GM12878 (cell line): Measurements from ENCODE around the gene PLCG1. TPM values are rescaled to one million over a fixed set of nuclear protein-coding genes. Genes with fewer than 3 reads are reported as not detected.
A peak's percentile ranks its signal among the peaks of the same experiment; 100 is the strongest.
"Not testable (repeated sequence)": the region's sequence is repeated elsewhere in the genome, so short reads cannot be mapped to it uniquely, and the experiment has no call there.

Experiments used
- ATAC-seq: fragments of 200-7000 bp; cut with Tn5 transposase; 3 replicates; pipeline ENCODE4 v1.9.1; 2020; ENCODE audit warnings: mild to moderate bottlenecking, moderate library complexity
- BruUV-seq: library from RNA; stranded (reverse); fragments of 400-500 nt; replicated peaks from 2 replicates; lab custom pipeline; 2021; lab: Mats Ljungman, UMichigan
- CTCF ChIA-PET: fragments of 300-600 bp; sonication (Branson Sonifier 250); formaldehyde crosslinking; extraction: SDS; loops from one replicate; lab custom pipeline; 2021; ENCODE audit warnings: inconsistent platforms; lab: Yijun Ruan, JAX
- POLR2A ChIA-PET: fragments of 350-600 bp; formaldehyde crosslinking; extraction: SDS; loops from one replicate; lab custom pipeline; 2021; ENCODE audit warnings: inconsistent platforms; lab: Charles Lee
- RAD21 ChIA-PET: fragments of 300-600 bp; sonication (Branson Sonifier 250); formaldehyde crosslinking; loops from one replicate; lab custom pipeline; 2023; ENCODE audit warnings: antibody characterized with exemption; ENCODE audit not compliant: unreplicated experiment; lab: Charles Lee
- SMC1A ChIA-PET: fragments of 300-600 bp; sonication (Branson Sonifier 250); formaldehyde crosslinking; loops from one replicate; lab custom pipeline; 2023; ENCODE audit not compliant: unreplicated experiment, uncharacterized antibody; lab: Charles Lee
- DNase-seq: peaks from one replicate; pipeline ENCODE4 v3.0.0-alpha.2; 2011; ENCODE audit warnings: low read depth, low spot score
- FAIRE-seq: peaks from 3 replicates; lab custom pipeline; 2011; peaks lifted over from hg19 to GRCh38; lab: Jason Lieb, UNC
- H2AFZ ChIP-seq: 2 replicates; pipeline ENCODE4 v1.6.0; 2011; ENCODE audit warnings: low read depth, low read length, control low read depth; ENCODE audit not compliant: control insufficient read depth
- H3K27ac ChIP-seq: 2 replicates; pipeline ENCODE4 v1.5.1; 2011; ENCODE audit warnings: control low read depth; ENCODE audit not compliant: control insufficient read depth, insufficient read depth
- H3K27me3 ChIP-seq, 2 experiments: replicated peaks in 1 of 2; 2 replicates each; pipeline versions ENCODE4 v1.6.0 to v1.6.1; 2011; ENCODE audit warnings: low read length in 1 of 2; ENCODE audit not compliant: control insufficient read depth in 2 of 2, insufficient read depth in 2 of 2
- H3K36me3 ChIP-seq, 2 experiments: 2 replicates each; pipeline ENCODE4 v1.5.1; 2011; ENCODE audit warnings: low read length in 1 of 2; ENCODE audit not compliant: control insufficient read depth in 2 of 2, insufficient read depth in 2 of 2
- H3K4me1 ChIP-seq: 2 replicates; pipeline ENCODE4 v1.6.1; 2011; ENCODE audit warnings: mild to moderate bottlenecking, low read length, moderate library complexity, mixed read lengths; ENCODE audit not compliant: control insufficient read depth, insufficient read depth
- H3K4me2 ChIP-seq: 2 replicates; pipeline ENCODE4 v1.6.0; 2011; ENCODE audit warnings: control low read depth; ENCODE audit not compliant: control insufficient read depth, insufficient read depth
- H3K4me3 ChIP-seq: fragments of 200-600 bp; sonication (generic); 2 replicates; pipeline ENCODE4 v1.5.1; 2016
- H3K79me2 ChIP-seq: 2 replicates; pipeline ENCODE4 v1.6.0; 2011; ENCODE audit warnings: low read length; ENCODE audit not compliant: control insufficient read depth, insufficient read depth
- H3K9ac ChIP-seq: 2 replicates; pipeline ENCODE4 v1.8.0; 2011; ENCODE audit warnings: low read length, control low read depth, mixed read lengths; ENCODE audit not compliant: control insufficient read depth, insufficient read depth
- H3K9me3 ChIP-seq: replicated peaks from 3 replicates; pipeline ENCODE4 v1.5.1; 2011; ENCODE audit warnings: mild to moderate bottlenecking, low read length; ENCODE audit not compliant: control insufficient read depth, insufficient read depth
- H4K20me1 ChIP-seq: 2 replicates; pipeline ENCODE4 v1.6.0; 2011; ENCODE audit not compliant: control insufficient read depth, insufficient read depth
- BCLAF1 ChIP-seq: fragments of 450-650 bp; IDR thresholded peaks from 2 replicates; pipeline ENCODE4 v1.6.1; 2017; ENCODE audit warnings: antibody characterized with exemption, mild to moderate bottlenecking, moderate library complexity
- CREB1 ChIP-seq: IDR thresholded peaks from 2 replicates; pipeline ENCODE4 v1.6.1; 2012; ENCODE audit warnings: low read depth, mild to moderate bottlenecking, inconsistent platforms
- EED ChIP-seq: sonication (generic); IDR thresholded peaks from 2 replicates; pipeline ENCODE4 v1.6.1; 2016; ENCODE audit warnings: antibody characterized with exemption, low read depth
- MTA2 ChIP-seq: fragments of 450-650 bp; IDR thresholded peaks from 2 replicates; pipeline ENCODE4 v1.6.1; 2016; ENCODE audit warnings: low read depth, mild to moderate bottlenecking, moderate library complexity
- NFXL1 ChIP-seq: fragments of 450-650 bp; IDR thresholded peaks from 2 replicates; pipeline ENCODE4 v1.6.1; 2017; ENCODE audit warnings: antibody characterized with exemption, mild to moderate bottlenecking, borderline replicate concordance
- NR2C1 ChIP-seq: fragments of 450-650 bp; IDR thresholded peaks from 2 replicates; pipeline ENCODE4 v1.6.1; 2017; ENCODE audit warnings: antibody characterized with exemption, mild to moderate bottlenecking, moderate library complexity
- NR2F1 ChIP-seq: fragments of 450-650 bp; conservative IDR thresholded peaks from 2 replicates; pipeline ENCODE4 v1.6.1; 2017; ENCODE audit warnings: mild to moderate bottlenecking
- PAX5 ChIP-seq: IDR thresholded peaks from 2 replicates; pipeline ENCODE4 v1.6.1; 2011; ENCODE audit warnings: low read depth, low read length, borderline replicate concordance
- RELB ChIP-seq: fragments of 450-650 bp; IDR thresholded peaks from 2 replicates; pipeline ENCODE4 v1.6.1; 2017; ENCODE audit warnings: low read depth, mild to moderate bottlenecking, moderate library complexity
- SRF ChIP-seq, 2 experiments: IDR thresholded peaks; 2 replicates each; pipeline ENCODE4 v1.6.1; 2011; ENCODE audit warnings: low read depth in 2 of 2, low read length in 2 of 2, mild to moderate bottlenecking in 1 of 2, moderate library complexity in 1 of 2
- TCF12 ChIP-seq: IDR thresholded peaks from 2 replicates; pipeline ENCODE4 v1.6.1; 2011; ENCODE audit warnings: low read depth, mild to moderate bottlenecking, low read length
- WGBS: methylation state at CpG from one replicate; pipeline ENCODE4 v1.1.6; 2016; ENCODE audit warnings: low lambda C conversion rate; ENCODE audit not compliant: insufficient replicate concordance, insufficient coverage; ENCODE audit errors: missing lambda C conversion rate; 5-methylcytosine and 5-hydroxymethylcytosine counted together
- in situ Hi-C: fragments of 300-500 bp; cut with MboI; formaldehyde crosslinking; loops from 9 replicates; pipeline ENCODE4 v1.14.3; 2018; ENCODE audit warnings: mixed read lengths
- intact Hi-C: fragments of 100-400 bp; cut with micrococcal nuclease; formaldehyde crosslinking; loops from one replicate; pipeline ENCODE4 v1.14.2; 2022; ENCODE audit not compliant: unreplicated experiment
- polyA plus RNA-seq, 11 experiments: library from polyadenylated mRNA; depleted of rRNA in 4 of 11; unstranded in 6 of 11; stranded (reverse) in 5 of 11; fragments of >200 nt; fragmentation: Nextera tagmentation in 4 of 11; fragmentation: Illumina TruSeq in 1 of 11; extraction: Ambion mirVana in 4 of 11; extraction: Trizol in 1 of 11; gene quantifications; 1 replicate in 1 of 11; 2 replicates in 10 of 11; pipeline versions ENCODE4 v1.2.1 to v1.2.3, GENCODE V29; 2011 to 2016; ENCODE audit warnings: inconsistent platforms in 2 of 11, missing spikeins in 2 of 11, low read depth in 1 of 11
- total RNA-seq, 4 experiments: library from RNA; depleted of rRNA in 3 of 4; stranded (reverse); fragments of >200 nt in 3 of 4; fragmentation: Illumina TruSeq in 1 of 4; extraction: Trizol in 1 of 4; gene quantifications; 2 replicates each; pipeline versions ENCODE4 v1.2.1 to v1.2.3, GENCODE V29; 2013 to 2021

Gene PLCG1
- total and polyA plus RNA-seq, 10 of the 15 experiments (the other 5 are each of a cell fraction or from before 2014, with no cell fraction given), result 2.6 to 114 (median 45.3) TPM

- Histone ChIP-seq H3K27me3 (no peaks in the 10 kb centered on the region), H3K9ac (no peak overlapping the region), H2AFZ (no peak overlapping the region), H3K4me3 (no peak overlapping the region), H3K4me1 (peaks cover 29% of the 10 kb centered on the region), H3K36me3 (peaks cover 0 to 3% of the 10 kb centered on the region in 2 experiments; a peak in 1 of 4 replicates), H3K4me2 (0 out of 2 replicates have a peak overlapping the region, but pooled peaks have one; percentile 9), H4K20me1 (no peaks in the 10 kb centered on the region), H3K79me2 (no peaks in the 10 kb centered on the region), H3K9me3 (no peaks in the 10 kb centered on the region), H3K27ac (peak overlapping the region; percentile 56)
- TF ChIP-seq EED, result peak; percentile 40; the same call in 1 of the 2 replicates
- peak; percentile 73; the same call in 1 of the 2 replicates for TF ChIP-seq PAX5
- peak; percentile 47; the same call in 1 of the 2 replicates for TF ChIP-seq NR2C1
- 0 out of 2 replicates have a peak, but pooled peaks have one; percentile 11 for TF ChIP-seq MTA2
- TF ChIP-seq BCLAF1, result no peak
- no peak for TF ChIP-seq RELB
- TF ChIP-seq SRF (IDR thresholded peaks at IDR 0.05; ENCODE audit: low read depth in 2 of 2, low read length in 2 of 2), result 0 out of 4 replicates have a peak, but pooled peaks of 1 of the 2 experiments have one; percentile 45
- peak; percentile 71 for TF ChIP-seq NR2F1
- TF ChIP-seq TCF12, result 0 out of 2 replicates have a peak, but pooled peaks have one; percentile 19
- no peak for TF ChIP-seq NFXL1
- TF ChIP-seq CREB1, result no peak
- DNase-seq, result peak; percentile 51
- CTCF ChIA-PET, result interaction anchor here (1.5 to 6.2 kb wide), 7 partner anchors 12 to 140 kb away, joined by 5 to 105 read pairs (median 44); no protein-coding TSS in a partner anchor
- peak; percentile 49 for ATAC-seq
- RAD21 ChIA-PET, result interaction anchor here (0.8 to 7.8 kb wide), 8 partner anchors 10 to 149 kb away, joined by 3 to 72 read pairs (median 6); no protein-coding TSS in a partner anchor
- in situ Hi-C loops (no loop called here), intact Hi-C loops (no loop called here)
- FAIRE-seq, result no peak
- SMC1A ChIA-PET, result interaction anchor here (1.0 to 2.4 kb wide), 3 partner anchors 10 to 163 kb away, joined by 3 to 8 read pairs (median 4); no protein-coding TSS in a partner anchor
- 13% methylated on average over 5 of the region's 5 CpGs for WGBS
- POLR2A ChIA-PET, result interaction anchor here (0.7 to 5.3 kb wide), 6 partner anchors 14 to 166 kb away, joined by 3 to 29 read pairs (median 4); no protein-coding TSS in a partner anchor
- BruUV-seq, result no TSS peak
These were observed 5.6 kb upstream of the PLCG1 start for GRCh38 chr20:41131594-41132387.

- H3K9me3 ChIP-seq, H3K36me3 ChIP-seq, H4K20me1 ChIP-seq, BruUV-seq, FAIRE-seq, H3K27me3 ChIP-seq, H2AFZ ChIP-seq, ATAC-seq, H3K4me2 ChIP-seq, H3K9ac ChIP-seq, H3K4me3 ChIP-seq, DNase-seq, in situ Hi-C loops, H3K79me2 ChIP-seq, H3K27ac ChIP-seq, intact Hi-C loops: not testable (repeated sequence)
- RAD21 ChIA-PET, result interaction anchor here (2.0 to 7.8 kb wide), 4 partner anchors 10 to 141 kb away, joined by 7 to 72 read pairs (median 52); no protein-coding TSS in a partner anchor
- WGBS, result 66% methylated on average over 6 of the region's 9 CpGs
- H3K4me1 ChIP-seq, result peaks cover 29% of the 10 kb centered on the region
- CTCF ChIA-PET, result interaction anchor here (3.9 to 6.2 kb wide), 8 partner anchors 12 to 208 kb away, joined by 16 to 105 read pairs (median 47); partner anchors contain the start of gene LPIN3
- POLR2A ChIA-PET, result interaction anchor here (0.7 to 5.3 kb wide), 6 partner anchors 14 to 166 kb away, joined by 3 to 29 read pairs (median 4); no protein-coding TSS in a partner anchor
- SMC1A ChIA-PET, result interaction anchor here (1.0 to 4.8 kb wide), 11 partner anchors 10 to 164 kb away, joined by 3 to 70 read pairs (median 8); no protein-coding TSS in a partner anchor
These were observed 5.0 kb upstream of the PLCG1 start for GRCh38 chr20:41132388-41132775.
